WTC11 (cell line): ENCODE results near the gene FBXO24.

Source experiments
- FOXJ3 ChIP-seq: sonication (generic); formaldehyde crosslinking; IDR thresholded peaks from 2 replicates; pipeline ENCODE4 v1.9.0; 2021; ENCODE audit warnings: missing genetic modification reagents, mild to moderate bottlenecking, borderline replicate concordance
- MXD4 ChIP-seq: fragments of 250-450 bp; sonication (Bioruptor Pico); IDR thresholded peaks from 2 replicates; pipeline ENCODE4 v1.8.0; 2021; ENCODE audit warnings: mild to moderate bottlenecking, moderate library complexity, borderline replicate concordance
- ZBTB21 ChIP-seq: sonication (generic); formaldehyde crosslinking; IDR thresholded peaks from 2 replicates; pipeline ENCODE4 v1.8.1; 2023; ENCODE audit warnings: mild to moderate bottlenecking, missing genetic modification reagents, borderline replicate concordance
- TF ChIP-seq, protein P1 (sequence below): sonication (generic); formaldehyde crosslinking; IDR thresholded peaks from 2 replicates; pipeline ENCODE4 v1.8.0; 2022; ENCODE audit warnings: mild to moderate bottlenecking, missing genetic modification reagents
- TF ChIP-seq, protein P2 (sequence below): fragments of 200-600 bp; IDR thresholded peaks from 2 replicates; pipeline ENCODE4 v1.8.0; 2022; ENCODE audit warnings: antibody characterized with exemption
- TF ChIP-seq, protein P3 (sequence below): sonication (generic); formaldehyde crosslinking; IDR thresholded peaks from 2 replicates; pipeline ENCODE4 v1.8.0; 2022; ENCODE audit warnings: mild to moderate bottlenecking, missing genetic modification reagents

DNA sequence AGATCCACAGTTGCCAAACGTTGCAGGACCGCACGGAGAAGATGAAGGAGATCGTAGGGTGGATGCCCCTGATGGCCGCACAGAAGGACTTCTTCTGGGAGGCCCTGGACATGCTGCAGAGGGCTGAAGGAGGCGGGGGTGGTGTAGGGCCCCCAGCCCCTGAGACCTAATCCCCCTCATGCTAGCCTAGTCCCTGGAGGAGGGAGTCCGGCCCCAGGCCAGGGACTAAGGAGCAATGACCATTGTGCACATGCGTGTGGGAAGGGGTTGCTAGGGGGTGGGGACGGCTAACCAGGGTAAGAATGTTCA lies 14.6 kb downstream of the FBXO24 start:
- no peak for TF ChIP-seq MXD4 (CRISPR knock-in tag)
- TF ChIP-seq, protein P1, sequence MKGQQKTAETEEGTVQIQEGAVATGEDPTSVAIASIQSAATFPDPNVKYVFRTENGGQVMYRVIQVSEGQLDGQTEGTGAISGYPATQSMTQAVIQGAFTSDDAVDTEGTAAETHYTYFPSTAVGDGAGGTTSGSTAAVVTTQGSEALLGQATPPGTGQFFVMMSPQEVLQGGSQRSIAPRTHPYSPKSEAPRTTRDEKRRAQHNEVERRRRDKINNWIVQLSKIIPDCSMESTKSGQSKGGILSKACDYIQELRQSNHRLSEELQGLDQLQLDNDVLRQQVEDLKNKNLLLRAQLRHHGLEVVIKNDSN (CRISPR knock-in tag): no peak
- TF ChIP-seq, protein P2, sequence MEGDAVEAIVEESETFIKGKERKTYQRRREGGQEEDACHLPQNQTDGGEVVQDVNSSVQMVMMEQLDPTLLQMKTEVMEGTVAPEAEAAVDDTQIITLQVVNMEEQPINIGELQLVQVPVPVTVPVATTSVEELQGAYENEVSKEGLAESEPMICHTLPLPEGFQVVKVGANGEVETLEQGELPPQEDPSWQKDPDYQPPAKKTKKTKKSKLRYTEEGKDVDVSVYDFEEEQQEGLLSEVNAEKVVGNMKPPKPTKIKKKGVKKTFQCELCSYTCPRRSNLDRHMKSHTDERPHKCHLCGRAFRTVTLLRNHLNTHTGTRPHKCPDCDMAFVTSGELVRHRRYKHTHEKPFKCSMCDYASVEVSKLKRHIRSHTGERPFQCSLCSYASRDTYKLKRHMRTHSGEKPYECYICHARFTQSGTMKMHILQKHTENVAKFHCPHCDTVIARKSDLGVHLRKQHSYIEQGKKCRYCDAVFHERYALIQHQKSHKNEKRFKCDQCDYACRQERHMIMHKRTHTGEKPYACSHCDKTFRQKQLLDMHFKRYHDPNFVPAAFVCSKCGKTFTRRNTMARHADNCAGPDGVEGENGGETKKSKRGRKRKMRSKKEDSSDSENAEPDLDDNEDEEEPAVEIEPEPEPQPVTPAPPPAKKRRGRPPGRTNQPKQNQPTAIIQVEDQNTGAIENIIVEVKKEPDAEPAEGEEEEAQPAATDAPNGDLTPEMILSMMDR: no peak
- TF ChIP-seq FOXJ3: no peak
- TF ChIP-seq, protein P3, sequence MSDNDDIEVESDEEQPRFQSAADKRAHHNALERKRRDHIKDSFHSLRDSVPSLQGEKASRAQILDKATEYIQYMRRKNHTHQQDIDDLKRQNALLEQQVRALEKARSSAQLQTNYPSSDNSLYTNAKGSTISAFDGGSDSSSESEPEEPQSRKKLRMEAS (CRISPR knock-in tag): no peak
- no peak for TF ChIP-seq ZBTB21 (CRISPR knock-in tag)
